Bone marrow (tissue), 2 donors: ENCODE results near the gene SYT13.

Experiments used
- DNase-seq, 2 donors: peaks; one replicate each; lab custom pipeline; 2025; lab: John Stamatoyannopoulos, UW

The SYT13 gene

GRCh38 chr11:45218705-45219104, 67.4 kb downstream of the SYT13 start:
- no peak for DNase-seq

DNA sequence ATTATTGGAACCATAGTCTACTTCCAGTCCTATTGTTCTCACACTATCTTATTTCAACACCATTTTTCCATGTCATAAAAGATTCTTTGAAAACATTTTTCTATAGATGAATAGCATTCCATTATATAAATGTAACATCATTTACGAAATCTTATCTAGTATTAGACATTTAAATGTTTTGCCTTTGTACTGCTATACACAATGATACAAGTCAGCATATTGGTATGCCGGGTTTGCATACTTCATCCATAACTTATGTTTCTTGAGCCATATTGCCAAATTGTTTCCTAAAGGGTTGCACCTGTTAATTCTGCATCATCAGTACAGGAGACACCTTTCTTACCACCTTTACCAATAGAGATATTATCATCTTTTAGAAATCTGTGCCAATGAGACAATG, 68.2 kb downstream of the SYT13 start:
- no peak for DNase-seq

DNA sequence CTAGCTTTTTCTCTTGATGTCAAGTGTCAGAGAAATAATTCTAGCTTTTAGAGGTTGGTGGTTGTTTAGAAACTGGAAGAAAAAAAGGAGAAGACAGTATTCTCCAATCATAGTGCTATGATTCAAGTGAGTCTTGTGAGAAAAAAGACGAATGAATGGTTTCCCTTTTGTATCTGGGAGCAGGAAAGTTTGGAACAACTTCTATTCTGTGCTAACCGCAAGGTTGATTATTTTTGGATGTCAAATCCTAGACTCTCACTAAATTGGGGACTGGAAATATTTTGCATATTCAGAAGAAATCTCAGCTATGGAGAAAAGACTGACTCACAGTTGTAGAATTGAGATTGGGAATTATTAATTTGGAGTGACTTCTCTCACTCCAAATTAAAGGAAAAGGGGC, 69.2 kb downstream of the SYT13 start:
- DNase-seq = no peak

- no peak for DNase-seq
Measured at GRCh38 chr11:45216031-45216430, 70.1 kb downstream of the SYT13 start.

GRCh38 chr11:45215098-45215865, 70.9 kb downstream of the SYT13 start:
- DNase-seq = peak in 1 of 2 donors; percentile 7

DNA sequence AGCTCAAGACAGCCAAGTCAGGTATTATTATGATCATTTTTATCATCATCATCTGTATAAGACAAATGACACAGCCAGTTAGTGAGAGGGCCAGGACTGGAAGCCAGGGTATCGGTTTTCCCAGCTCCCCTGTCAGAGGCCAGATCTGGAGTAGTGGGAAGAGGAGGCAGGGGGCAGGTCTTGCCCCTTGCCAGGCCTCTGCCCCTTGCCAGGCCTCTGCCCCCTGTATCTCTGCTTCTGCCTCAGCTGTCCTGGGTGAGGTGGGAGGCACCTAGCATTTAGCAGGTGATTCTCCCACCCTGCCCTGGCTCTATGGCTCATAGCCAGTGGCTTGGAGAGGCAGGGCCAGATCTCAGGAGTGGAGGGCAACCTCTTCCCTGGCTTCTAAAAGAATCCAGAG, 72.4 kb downstream of the SYT13 start:
- no peak for DNase-seq

DNA sequence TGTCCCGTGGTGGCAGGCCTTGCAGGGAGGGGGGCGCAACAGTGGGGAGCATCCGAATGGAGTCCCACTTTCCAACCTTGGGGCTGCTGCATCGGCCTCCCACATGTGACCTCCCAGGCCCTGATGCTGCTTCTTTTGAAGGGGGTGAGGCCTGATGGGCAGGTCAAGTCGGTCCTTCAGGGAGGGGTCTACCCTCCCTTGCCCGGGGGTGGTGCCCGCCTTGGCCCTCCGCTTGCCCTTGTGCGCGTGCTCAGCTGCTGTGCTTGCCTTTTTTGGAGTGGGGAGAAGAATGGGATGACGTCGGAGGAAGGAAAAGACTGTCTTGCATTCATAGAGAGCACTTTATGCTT, 72.8 kb downstream of the SYT13 start:
- no peak for DNase-seq

GRCh38 chr11:45212566-45213315, 73.4 kb downstream of the SYT13 start:
- no peak for DNase-seq

DNA sequence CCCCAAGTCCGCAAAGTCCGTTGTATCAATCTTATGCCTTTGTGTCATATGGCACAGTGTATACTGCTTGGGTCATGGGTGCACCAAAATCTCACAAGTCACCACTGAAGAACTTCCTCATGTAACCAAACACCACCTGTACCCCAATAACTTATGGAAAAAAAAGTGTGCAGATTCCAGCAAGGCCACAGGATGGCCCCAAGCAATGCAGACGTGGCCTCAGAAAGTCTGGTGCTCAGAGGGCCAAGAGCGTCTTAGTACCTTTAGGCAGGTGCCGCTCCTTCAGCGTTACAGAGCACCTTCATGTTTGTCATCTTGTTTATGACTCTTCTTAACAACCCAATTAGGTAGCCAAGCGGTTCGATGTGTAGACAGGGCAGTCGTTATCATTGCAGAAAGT, 74.4 kb downstream of the SYT13 start:
- no peak for DNase-seq

DNA sequence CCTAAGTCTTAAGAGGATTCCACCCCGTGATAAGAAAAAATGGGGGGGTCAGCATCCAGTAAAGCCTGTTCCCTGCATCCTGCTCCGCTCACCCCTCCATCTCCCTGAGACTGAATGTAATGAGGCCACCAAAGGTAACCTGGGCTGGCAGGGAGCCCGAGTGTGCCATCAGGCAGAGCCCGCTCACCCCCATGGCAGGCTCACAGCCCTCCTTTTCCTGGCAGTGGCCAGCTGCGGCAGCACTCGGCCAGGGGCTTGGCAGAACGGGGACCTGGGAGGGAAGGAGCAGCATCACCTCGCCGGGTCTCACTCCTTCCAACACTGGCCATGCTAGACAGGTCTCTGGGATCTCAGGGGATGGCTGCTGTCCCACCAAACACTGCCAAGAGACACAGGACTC, 75.3 kb downstream of the SYT13 start:
- DNase-seq = no peak

DNA sequence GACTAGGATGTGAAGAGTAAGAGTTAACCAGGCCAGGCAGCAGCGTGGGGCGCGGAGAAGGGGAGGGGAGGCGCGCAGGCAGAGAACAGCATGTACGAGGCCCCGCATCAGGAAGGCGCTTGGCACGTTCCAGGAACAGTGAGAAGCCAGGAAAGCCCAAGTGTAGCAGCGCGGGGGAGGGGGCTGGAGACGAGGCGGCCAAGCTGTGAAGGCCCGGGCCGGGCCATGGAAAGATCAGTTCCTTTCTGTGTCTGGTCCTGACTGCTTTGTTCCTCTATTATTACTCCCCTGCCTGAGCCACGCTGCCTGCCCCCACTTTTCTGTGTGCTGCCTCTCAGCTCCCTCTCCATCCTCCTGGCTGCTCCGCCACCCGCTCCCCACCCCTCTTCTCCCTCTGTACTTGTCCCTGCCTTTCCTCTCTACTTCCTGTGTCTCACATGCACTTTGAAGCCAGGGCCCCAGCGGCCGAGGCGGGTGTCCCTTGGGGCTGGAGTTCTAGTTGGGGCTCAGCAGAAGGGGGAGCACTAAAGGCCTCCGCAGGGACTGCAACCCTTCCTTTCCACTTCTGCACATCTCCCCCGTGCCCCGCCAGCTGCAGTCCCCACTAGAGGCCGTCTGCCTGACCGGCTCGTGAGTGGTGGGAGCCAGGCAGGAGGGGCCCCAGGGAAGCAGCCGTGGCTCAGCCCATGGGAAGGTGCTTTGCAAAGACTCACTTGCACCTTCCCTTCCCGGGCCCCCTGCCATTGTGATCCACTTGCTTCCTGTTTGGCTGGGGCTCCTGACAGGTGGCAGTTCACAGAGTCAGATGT, 76.0 kb downstream of the SYT13 start:
- DNase-seq = peak in 1 of 2 donors; percentile 52

DNA sequence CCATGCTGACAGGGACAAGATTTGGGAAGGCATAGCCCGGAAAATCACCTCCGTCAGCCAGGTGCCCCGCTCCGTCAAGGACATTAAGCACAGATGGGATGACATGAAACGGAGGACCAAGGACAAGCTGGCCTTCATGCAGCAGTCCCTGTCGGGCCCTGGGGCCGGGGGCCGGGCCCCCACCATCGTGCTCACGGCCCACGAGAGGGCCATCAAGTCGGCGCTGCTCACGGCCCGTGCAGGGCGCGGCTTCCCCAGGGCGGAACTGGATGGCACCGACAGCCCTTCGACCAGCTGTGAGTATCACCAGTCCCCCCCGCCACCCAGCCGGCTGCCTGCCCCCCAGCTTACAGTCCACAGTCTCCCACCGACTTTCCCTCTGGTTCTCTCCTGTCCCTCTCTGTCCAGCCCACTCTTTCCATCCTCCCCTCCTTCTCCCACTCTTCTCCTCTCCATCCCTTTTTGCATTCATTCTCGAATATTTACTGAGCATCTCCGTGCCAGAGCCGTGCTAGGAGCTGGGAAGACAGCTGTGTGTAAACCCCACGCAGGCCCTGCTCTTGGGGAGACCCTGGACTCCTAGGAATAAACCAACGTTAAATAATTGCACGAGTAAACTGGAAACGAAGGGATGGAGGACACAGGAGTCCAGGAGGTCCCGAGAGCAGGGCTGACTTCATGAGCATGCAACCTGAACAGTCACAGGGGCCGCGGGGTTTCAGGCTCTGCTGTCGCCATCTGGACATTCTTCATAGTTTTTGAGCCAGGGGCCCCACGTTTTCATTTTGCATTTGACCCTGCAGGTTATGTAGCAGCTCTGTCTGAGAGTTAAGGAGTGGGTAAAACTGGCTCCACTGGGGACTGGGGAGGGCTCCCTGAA, 76.9 kb downstream of the SYT13 start:
- DNase-seq = no peak

GRCh38 chr11:45208135-45208534, 78.0 kb downstream of the SYT13 start:
- no peak for DNase-seq

- DNase-seq = no peak
Measured at GRCh38 chr11:45205978-45206377, 80.2 kb downstream of the SYT13 start.

- no peak for DNase-seq
Measured at GRCh38 chr11:45204761-45205160, 81.4 kb downstream of the SYT13 start.

GRCh38 chr11:45193695-45194094, 92.4 kb downstream of the SYT13 start:
- DNase-seq = no peak
